ENCODE measurements around the gene LIPT2.

The LIPT2 gene

GRCh38 chr11:74521666-74522252, 28.2 kb upstream of the LIPT2 start:
- Histone ChIP-seq H3K4me3 (ENCODE audit: low read length) (no peak overlapping the region), H3K9me2 (replicated peaks; ENCODE audit: insufficient read depth, low read length) (no peaks in the 10 kb centered on the region), H3K79me2 (ENCODE audit: low read length) (no peaks in the 10 kb centered on the region), H3K4me2 (ENCODE audit: low read depth, low read length) (no peak overlapping the region), H3K27me3 (replicated peaks; ENCODE audit: insufficient read depth, low read length) (no peaks in the 10 kb centered on the region), H4K20me1 (ENCODE audit: insufficient read depth, low read length) (no peaks in the 10 kb centered on the region), H3K36me3 (replicated peaks; ENCODE audit: insufficient read depth, low read length) (no peaks in the 10 kb centered on the region), H3K9ac (ENCODE audit: low read length) (no peak overlapping the region), H3K4me1 (ENCODE audit: low read length) (no peaks in the 10 kb centered on the region), H3F3A (ENCODE audit: insufficient read depth, low read length) (no peaks in the 10 kb centered on the region), H2AFZ (ENCODE audit: low read length) (no peak overlapping the region), H3K27ac (ENCODE audit: low read length) (no peak overlapping the region), H3K9me3 (replicated peaks; ENCODE audit: insufficient read depth, low read length) (no peaks in the 10 kb centered on the region)
- DNase-seq = no peak
- TF ChIP-seq CTCF (IDR thresholded peaks at IDR 0.05; ENCODE audit: low read length) = no peak
- TF ChIP-seq EZH2 (optimal IDR thresholded peaks at IDR 0.05; ENCODE audit: low read depth, low read length) = no peak
- no peak for TF ChIP-seq EZH2phosphoT487 (IDR thresholded peaks at IDR 0.05; ENCODE audit: low read length)

GRCh38 chr11:74520927-74521665, 27.6 kb upstream of the LIPT2 start:
- no peak for TF ChIP-seq CTCF (IDR thresholded peaks at IDR 0.05; ENCODE audit: low read length)
- TF ChIP-seq EZH2 (optimal IDR thresholded peaks at IDR 0.05; ENCODE audit: low read depth, low read length) = no peak
- no peak for TF ChIP-seq EZH2phosphoT487 (IDR thresholded peaks at IDR 0.05; ENCODE audit: low read length)
- H3K9me2 ChIP-seq (replicated peaks; ENCODE audit: insufficient read depth, low read length) = no peaks in the 10 kb centered on the region
- no peak overlapping the region for H3K4me3 ChIP-seq (ENCODE audit: low read length)
- H2AFZ ChIP-seq (ENCODE audit: low read length) = no peak overlapping the region
- no peak overlapping the region for H3K9ac ChIP-seq (ENCODE audit: low read length)
- DNase-seq = no peak
- no peaks in the 10 kb centered on the region for H4K20me1 ChIP-seq (ENCODE audit: insufficient read depth, low read length)
- no peaks in the 10 kb centered on the region for H3K79me2 ChIP-seq (ENCODE audit: low read length)
- no peak overlapping the region for H3K27ac ChIP-seq (ENCODE audit: low read length)
- H3K4me1 ChIP-seq (ENCODE audit: low read length) = no peaks in the 10 kb centered on the region
- H3K36me3 ChIP-seq (replicated peaks; ENCODE audit: insufficient read depth, low read length) = no peaks in the 10 kb centered on the region
- H3K27me3 ChIP-seq (replicated peaks; ENCODE audit: insufficient read depth, low read length) = no peaks in the 10 kb centered on the region
- no peaks in the 10 kb centered on the region for H3K9me3 ChIP-seq (replicated peaks; ENCODE audit: insufficient read depth, low read length)
- no peaks in the 10 kb centered on the region for H3F3A ChIP-seq (ENCODE audit: insufficient read depth, low read length)
- no peak overlapping the region for H3K4me2 ChIP-seq (ENCODE audit: low read depth, low read length)

- no peak overlapping the region for H3K4me3 ChIP-seq (ENCODE audit: low read length)
- TF ChIP-seq CTCF (IDR thresholded peaks at IDR 0.05; ENCODE audit: low read length) = no peak
- no peak for TF ChIP-seq EZH2 (optimal IDR thresholded peaks at IDR 0.05; ENCODE audit: low read depth, low read length)
- no peak for TF ChIP-seq EZH2phosphoT487 (IDR thresholded peaks at IDR 0.05; ENCODE audit: low read length)
- DNase-seq = no peak
- H4K20me1 ChIP-seq (ENCODE audit: insufficient read depth, low read length) = no peaks in the 10 kb centered on the region
- H3K27me3 ChIP-seq (replicated peaks; ENCODE audit: insufficient read depth, low read length) = no peaks in the 10 kb centered on the region
- H3K9me2 ChIP-seq (replicated peaks; ENCODE audit: insufficient read depth, low read length) = no peaks in the 10 kb centered on the region
- H3F3A ChIP-seq (ENCODE audit: insufficient read depth, low read length) = no peaks in the 10 kb centered on the region
- H3K36me3 ChIP-seq (replicated peaks; ENCODE audit: insufficient read depth, low read length) = no peaks in the 10 kb centered on the region
- H3K27ac ChIP-seq (ENCODE audit: low read length) = no peak overlapping the region
- no peaks in the 10 kb centered on the region for H3K4me1 ChIP-seq (ENCODE audit: low read length)
- H2AFZ ChIP-seq (ENCODE audit: low read length) = no peak overlapping the region
- no peak overlapping the region for H3K9ac ChIP-seq (ENCODE audit: low read length)
- no peaks in the 10 kb centered on the region for H3K9me3 ChIP-seq (replicated peaks; ENCODE audit: insufficient read depth, low read length)
- H3K4me2 ChIP-seq (ENCODE audit: low read depth, low read length) = no peak overlapping the region
- no peaks in the 10 kb centered on the region for H3K79me2 ChIP-seq (ENCODE audit: low read length)
Measured at GRCh38 chr11:74520316-74520715, 26.8 kb upstream of the LIPT2 start.
